A673 (cell line): ENCODE results near the gene DAB2IP. TPM values are rescaled to one million over a fixed set of nuclear protein-coding genes. Genes with fewer than 3 reads are reported as not detected.

Experiments
- BruUV-seq: library from RNA; stranded (reverse); fragments of 400-500 nt; replicated peaks from 2 replicates; lab custom pipeline; 2021; lab: Mats Ljungman, UMichigan
- CTCF ChIA-PET: fragments of 300-600 bp; sonication (Branson Sonifier 250); formaldehyde crosslinking; loops from one replicate; lab custom pipeline; 2022; ENCODE audit warnings: antibody characterized with exemption; lab: Charles Lee
- POLR2A ChIA-PET: fragments of 300-600 bp; sonication (Branson Sonifier 250); formaldehyde crosslinking; loops from one replicate; lab custom pipeline; 2022; ENCODE audit warnings: antibody characterized with exemption; ENCODE audit not compliant: low non-redundant PET; lab: Charles Lee
- DNase-seq: peaks from one replicate; pipeline ENCODE4 v3.0.0-alpha.2; 2015; ENCODE audit warnings: low spot score
- H3K27ac ChIP-seq: fragments of 200-600 bp; sonication (generic); 2 replicates; pipeline ENCODE4 v1.5.1; 2016; ENCODE audit warnings: mixed run types, low read depth, mild to moderate bottlenecking, mixed read lengths, antibody characterized with exemption, low read length; ENCODE audit not compliant: poor library complexity, severe bottlenecking
- H3K27me3 ChIP-seq: fragments of 200-600 bp; sonication (generic); replicated peaks from 2 replicates; pipeline ENCODE4 v1.6.1; 2017; ENCODE audit warnings: mixed run types, low read depth, mild to moderate bottlenecking, mixed read lengths, antibody characterized with exemption, low read length; ENCODE audit not compliant: insufficient read depth, poor library complexity
- H3K36me3 ChIP-seq: fragments of 200-600 bp; sonication (generic); 2 replicates; pipeline ENCODE4 v1.6.1; 2016; ENCODE audit warnings: mixed run types, mild to moderate bottlenecking, mixed read lengths, antibody characterized with exemption, low read length; ENCODE audit not compliant: insufficient read depth, poor library complexity, severe bottlenecking
- H3K4me1 ChIP-seq: fragments of 200-600 bp; sonication (generic); 2 replicates; pipeline ENCODE4 v1.6.1; 2017; ENCODE audit warnings: mixed run types, mild to moderate bottlenecking, mixed read lengths, antibody characterized with exemption, low read length; ENCODE audit not compliant: insufficient read depth, poor library complexity, severe bottlenecking
- H3K4me3 ChIP-seq: fragments of 200-600 bp; sonication (generic); 2 replicates; pipeline ENCODE4 v1.5.1; 2016; ENCODE audit warnings: low read depth, mixed run types, mild to moderate bottlenecking, mixed read lengths, low read length; ENCODE audit not compliant: poor library complexity, severe bottlenecking
- H3K9me3 ChIP-seq: fragments of 200-600 bp; sonication (generic); 2 replicates; pipeline ENCODE4 v1.6.1; 2016; ENCODE audit warnings: mixed run types, low read depth, mild to moderate bottlenecking, mixed read lengths, antibody characterized with exemption, low read length; ENCODE audit not compliant: poor library complexity, severe bottlenecking
- EZH2 ChIP-seq: fragments of 200-600 bp; sonication (generic); IDR thresholded peaks from 2 replicates; pipeline ENCODE4 v1.6.1; 2017; ENCODE audit warnings: borderline replicate concordance, low read depth, mild to moderate bottlenecking, mixed read lengths, antibody characterized with exemption, low read length; ENCODE audit not compliant: poor library complexity, severe bottlenecking
- intact Hi-C: fragments of 100-400 bp; cut with micrococcal nuclease; formaldehyde crosslinking; loops from one replicate; pipeline ENCODE4 v1.10.0; 2022; ENCODE audit not compliant: unreplicated experiment
- total RNA-seq: library from RNA; stranded (reverse); gene quantifications from 2 replicates; pipeline ENCODE4 v1.2.3, GENCODE V29; 2021
- TF ChIP-seq, protein P1 (sequence below): fragments of 300-800, 200-600 bp; sonication (generic); conservative IDR thresholded peaks from 2 replicates; pipeline ENCODE4 v1.5.1; 2017; ENCODE audit warnings: low read depth, mild to moderate bottlenecking, antibody characterized with exemption, low read length, moderate library complexity, mixed read lengths

The DAB2IP gene
- total RNA-seq, 1 experiment from 2014 or later, result 34.5 TPM

DNA sequence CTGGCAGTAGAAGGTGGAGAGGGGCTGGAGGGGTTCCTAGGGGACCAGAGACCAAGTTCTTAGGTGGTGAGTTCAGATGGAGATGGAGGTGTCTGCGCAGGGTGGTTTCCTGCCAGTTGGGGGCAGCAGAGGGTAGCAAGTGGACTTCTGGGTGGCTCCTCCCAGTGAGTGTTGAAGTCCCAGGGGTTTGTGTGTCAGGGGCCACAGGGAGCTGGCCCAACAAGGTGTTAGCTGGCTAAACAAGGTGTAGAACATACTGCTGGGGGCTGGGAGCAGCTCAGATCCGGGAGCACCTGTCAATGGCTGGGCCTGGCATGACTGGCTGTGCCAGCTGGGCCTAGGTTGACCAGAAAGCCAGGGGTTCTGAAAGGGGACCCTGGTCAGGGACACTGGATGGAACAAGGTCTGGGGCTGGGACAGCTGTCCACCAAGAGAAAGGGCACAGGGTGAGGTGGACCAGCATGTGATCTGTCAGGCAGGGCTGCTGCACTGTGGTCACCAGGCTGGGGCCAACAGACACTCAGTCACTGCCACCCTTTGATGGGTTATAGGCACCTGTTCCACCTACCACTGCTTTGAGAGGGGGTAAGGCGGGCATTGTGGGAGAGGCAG is 35.6 kb downstream of the DAB2IP start:
- no peaks in the 10 kb centered on the region for H3K4me1 ChIP-seq
- ChIA-PET CTCF (interaction anchor here (0.6 kb wide), 1 partner anchor 137 kb away, joined by 3 read pairs; no protein-coding TSS in a partner anchor), POLR2A (no interaction called here)
- no TSS peak for BruUV-seq
- H3K27me3 ChIP-seq, result no peaks in the 10 kb centered on the region
- no peaks in the 10 kb centered on the region for H3K36me3 ChIP-seq
- intact Hi-C loops, result loop anchor here (1.0 kb wide), 1 partner anchor 306 kb away; no protein-coding TSS in a partner anchor
- no peak overlapping the region for H3K4me3 ChIP-seq
- peak; percentile 73 for DNase-seq
- TF ChIP-seq EZH2, result no peak
- TF ChIP-seq, protein P1, sequence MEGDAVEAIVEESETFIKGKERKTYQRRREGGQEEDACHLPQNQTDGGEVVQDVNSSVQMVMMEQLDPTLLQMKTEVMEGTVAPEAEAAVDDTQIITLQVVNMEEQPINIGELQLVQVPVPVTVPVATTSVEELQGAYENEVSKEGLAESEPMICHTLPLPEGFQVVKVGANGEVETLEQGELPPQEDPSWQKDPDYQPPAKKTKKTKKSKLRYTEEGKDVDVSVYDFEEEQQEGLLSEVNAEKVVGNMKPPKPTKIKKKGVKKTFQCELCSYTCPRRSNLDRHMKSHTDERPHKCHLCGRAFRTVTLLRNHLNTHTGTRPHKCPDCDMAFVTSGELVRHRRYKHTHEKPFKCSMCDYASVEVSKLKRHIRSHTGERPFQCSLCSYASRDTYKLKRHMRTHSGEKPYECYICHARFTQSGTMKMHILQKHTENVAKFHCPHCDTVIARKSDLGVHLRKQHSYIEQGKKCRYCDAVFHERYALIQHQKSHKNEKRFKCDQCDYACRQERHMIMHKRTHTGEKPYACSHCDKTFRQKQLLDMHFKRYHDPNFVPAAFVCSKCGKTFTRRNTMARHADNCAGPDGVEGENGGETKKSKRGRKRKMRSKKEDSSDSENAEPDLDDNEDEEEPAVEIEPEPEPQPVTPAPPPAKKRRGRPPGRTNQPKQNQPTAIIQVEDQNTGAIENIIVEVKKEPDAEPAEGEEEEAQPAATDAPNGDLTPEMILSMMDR, result peak; percentile 91
- H3K9me3 ChIP-seq, result no peaks in the 10 kb centered on the region
- no peak overlapping the region for H3K27ac ChIP-seq

DNA sequence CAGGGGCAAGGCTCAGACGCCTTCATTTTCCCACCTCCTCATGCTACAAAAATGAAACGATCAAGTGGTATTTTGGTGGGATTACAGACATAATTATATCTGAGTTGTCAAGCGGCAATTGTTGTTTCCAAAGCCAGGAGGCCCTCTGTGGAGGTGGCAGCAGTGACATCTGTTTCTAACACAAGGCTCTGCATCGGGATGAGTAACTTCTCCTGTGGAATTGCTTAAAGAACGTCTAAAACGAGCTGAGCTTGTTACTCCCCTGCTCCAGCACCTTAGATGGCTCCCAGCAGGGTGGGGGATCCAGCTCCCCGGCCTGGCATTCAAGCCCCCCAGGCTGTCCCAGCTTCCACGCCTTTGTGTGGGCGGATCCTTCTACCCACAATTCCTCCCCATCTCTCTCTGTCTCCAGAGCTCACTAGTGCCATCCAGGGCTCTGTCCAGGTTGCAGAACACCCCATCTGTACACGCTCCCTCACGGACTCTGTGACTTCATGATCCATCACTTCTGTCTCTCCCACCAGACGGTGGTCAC is 36.8 kb downstream of the DAB2IP start:
- Histone ChIP-seq H3K4me1 (peaks cover 7% of the 10 kb centered on the region), H3K36me3 (no peaks in the 10 kb centered on the region), H3K27ac (no peak overlapping the region), H3K4me3 (no peak overlapping the region), H3K9me3 (no peaks in the 10 kb centered on the region), H3K27me3 (no peaks in the 10 kb centered on the region)
- BruUV-seq, result no TSS peak
- intact Hi-C loops, result no loop called here
- no peak for DNase-seq
- TF ChIP-seq EZH2, result no peak
- TF ChIP-seq, protein P1, result no peak
- POLR2A ChIA-PET, result no interaction called here
- CTCF ChIA-PET, result interaction anchor here (0.5 kb wide), 1 partner anchor 81 kb away, joined by 3 read pairs; no protein-coding TSS in a partner anchor

DNA sequence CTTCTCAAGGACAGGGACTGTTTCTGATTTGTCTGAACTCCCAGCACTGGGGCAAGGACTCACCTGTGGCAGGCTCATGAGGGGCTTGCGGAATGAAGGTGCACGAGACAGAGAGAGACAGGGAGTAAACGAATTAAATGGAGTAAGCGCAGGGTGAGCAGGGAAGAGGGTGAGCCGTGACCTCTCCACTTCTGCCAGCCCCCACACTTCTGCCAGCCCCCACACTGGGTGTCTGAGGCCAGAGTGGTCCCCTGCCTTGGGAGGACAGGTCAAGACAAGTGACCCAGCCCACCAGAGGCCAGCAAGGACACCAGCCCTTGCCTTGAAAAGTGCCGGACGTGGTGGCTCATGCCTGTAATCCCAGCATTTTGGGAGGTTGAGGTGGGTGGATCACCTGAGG is 37.2 kb downstream of the DAB2IP start:
- no peak overlapping the region for H3K27ac ChIP-seq
- peaks cover 7% of the 10 kb centered on the region for H3K4me1 ChIP-seq
- no peak overlapping the region for H3K4me3 ChIP-seq
- no TSS peak for BruUV-seq
- TF ChIP-seq EZH2, result no peak
- TF ChIP-seq, protein P1, result no peak
- ChIA-PET POLR2A (no interaction called here), CTCF (no interaction called here)
- intact Hi-C loops, result no loop called here
- H3K9me3 ChIP-seq, result no peaks in the 10 kb centered on the region
- H3K27me3 ChIP-seq, result no peaks in the 10 kb centered on the region
- H3K36me3 ChIP-seq, result no peaks in the 10 kb centered on the region
- DNase-seq, result no peak
